Keratinocyte (primary cell): ENCODE data around the gene MYL12B. TPM values are rescaled to one million over a fixed set of nuclear protein-coding genes. Genes with fewer than 3 reads are reported as not detected.

ENCODE experiments used
- DNase-seq: peaks from one replicate; pipeline ENCODE4 v3.0.0-alpha.2; 2011; ENCODE audit warnings: low read depth, missing footprints, low spot score
- FAIRE-seq: peaks from 2 replicates; lab custom pipeline; 2011; peaks lifted over from hg19 to GRCh38; lab: Jason Lieb, UNC
- H2AFZ ChIP-seq: 2 replicates; pipeline ENCODE4 v1.6.0; 2012; ENCODE audit warnings: low read length, control low read depth, inconsistent platforms; ENCODE audit not compliant: control insufficient read depth
- H3K27ac ChIP-seq: 2 replicates; pipeline ENCODE4 v1.5.1; 2011; ENCODE audit warnings: low read length; ENCODE audit not compliant: control insufficient read depth, insufficient read depth
- H3K27me3 ChIP-seq: 3 replicates; pipeline ENCODE4 v1.6.0; 2011; ENCODE audit warnings: low read length; ENCODE audit not compliant: control insufficient read depth, insufficient read depth; ENCODE audit errors: extremely low read depth
- H3K36me3 ChIP-seq, 2 experiments: 2 replicates in 1 of 2; 3 replicates in 1 of 2; pipeline ENCODE4 v1.5.1; 2011; ENCODE audit warnings: low read length in 2 of 2, mild to moderate bottlenecking in 1 of 2; ENCODE audit not compliant: control insufficient read depth in 2 of 2, insufficient read depth in 2 of 2; ENCODE audit errors: extremely low read depth in 1 of 2
- H3K4me1 ChIP-seq: 3 replicates; pipeline ENCODE4 v1.5.1; 2011; ENCODE audit warnings: low read length; ENCODE audit not compliant: control insufficient read depth, insufficient read depth; ENCODE audit errors: extremely low read depth
- H3K4me2 ChIP-seq: 3 replicates; pipeline ENCODE4 v1.6.0; 2011; ENCODE audit warnings: low read depth, low read length; ENCODE audit not compliant: control insufficient read depth, insufficient read depth; ENCODE audit errors: extremely low read depth
- H3K4me3 ChIP-seq, 3 experiments: fragments of 200-600 bp in 1 of 3; sonication (generic) in 1 of 3; 2 replicates in 2 of 3; 3 replicates in 1 of 3; pipeline ENCODE4 v1.5.1; 2011 to 2016; ENCODE audit warnings: low read length in 3 of 3, mild to moderate bottlenecking in 3 of 3, control low read depth in 2 of 3, inconsistent platforms in 1 of 3, low read depth in 1 of 3, mixed read lengths in 1 of 3, mixed run types in 1 of 3, moderate library complexity in 1 of 3; ENCODE audit not compliant: control insufficient read depth in 2 of 3, insufficient read depth in 2 of 3; ENCODE audit errors: extremely low read depth in 1 of 3
- H3K79me2 ChIP-seq: 2 replicates; pipeline ENCODE4 v1.6.0; 2012; ENCODE audit warnings: low read length; ENCODE audit not compliant: control insufficient read depth, insufficient read depth
- H3K9ac ChIP-seq: 3 replicates; pipeline ENCODE4 v1.6.0; 2011; ENCODE audit warnings: low read length; ENCODE audit not compliant: control insufficient read depth, insufficient read depth; ENCODE audit errors: extremely low read depth
- H3K9me1 ChIP-seq: 3 replicates; pipeline ENCODE4 v1.6.0; 2011; ENCODE audit warnings: low read length; ENCODE audit not compliant: control insufficient read depth, insufficient read depth; ENCODE audit errors: extremely low read depth
- H3K9me3 ChIP-seq: 2 replicates; pipeline ENCODE4 v1.5.1; 2012; ENCODE audit warnings: low read depth, low read length; ENCODE audit not compliant: control insufficient read depth
- H4K20me1 ChIP-seq: 3 replicates; pipeline ENCODE4 v1.6.0; 2011; ENCODE audit warnings: low read length; ENCODE audit not compliant: control insufficient read depth, insufficient read depth; ENCODE audit errors: extremely low read depth
- EZH2 ChIP-seq: IDR thresholded peaks from one replicate; pipeline ENCODE4 v1.6.1; 2012; ENCODE audit warnings: inconsistent platforms, mild to moderate bottlenecking, low read length, moderate library complexity
- dilution Hi-C: fragments of 300-500 bp; cut with MboI; formaldehyde crosslinking; loops from one replicate; pipeline ENCODE4 v1.7.0; 2020; ENCODE audit warnings: low sequenced_read_pairs; ENCODE audit not compliant: extremely low pct_ligation_motif_present
- polyA plus RNA-seq, 5 experiments: library from polyadenylated mRNA; depleted of rRNA in 3 of 5; stranded (reverse) in 3 of 5; stranded (forward) in 1 of 5; unstranded in 1 of 5; fragments of >200 nt; gene quantifications; 1 replicate in 1 of 5; 2 replicates in 3 of 5; 3 replicates in 1 of 5; pipeline versions ENCODE4 v1.2.1 to v1.2.3, GENCODE V29; 2011 to 2012; ENCODE audit warnings: missing spikeins in 2 of 5, low read depth in 1 of 5, low replicate concordance in 1 of 5
- TF ChIP-seq, protein P1 (sequence below), 3 experiments: IDR thresholded peaks in 1 of 3; conservative IDR thresholded peaks in 1 of 3; optimal IDR thresholded peaks in 1 of 3; 2 replicates in 2 of 3; 3 replicates in 1 of 3; pipeline versions ENCODE3 to v1.5.1; 2011; ENCODE audit warnings: low read length in 3 of 3, mild to moderate bottlenecking in 3 of 3, moderate library complexity in 2 of 3, control low read depth in 1 of 3, inconsistent platforms in 1 of 3; ENCODE audit not compliant: insufficient read depth in 2 of 3; ENCODE audit errors: extremely low read depth in 1 of 3

MYL12B gene
- polyA plus RNA-seq, 1 donor (not counting 4 experiments of a cell fraction or from before 2014, with no cell fraction given) = 1,224 TPM

DNA sequence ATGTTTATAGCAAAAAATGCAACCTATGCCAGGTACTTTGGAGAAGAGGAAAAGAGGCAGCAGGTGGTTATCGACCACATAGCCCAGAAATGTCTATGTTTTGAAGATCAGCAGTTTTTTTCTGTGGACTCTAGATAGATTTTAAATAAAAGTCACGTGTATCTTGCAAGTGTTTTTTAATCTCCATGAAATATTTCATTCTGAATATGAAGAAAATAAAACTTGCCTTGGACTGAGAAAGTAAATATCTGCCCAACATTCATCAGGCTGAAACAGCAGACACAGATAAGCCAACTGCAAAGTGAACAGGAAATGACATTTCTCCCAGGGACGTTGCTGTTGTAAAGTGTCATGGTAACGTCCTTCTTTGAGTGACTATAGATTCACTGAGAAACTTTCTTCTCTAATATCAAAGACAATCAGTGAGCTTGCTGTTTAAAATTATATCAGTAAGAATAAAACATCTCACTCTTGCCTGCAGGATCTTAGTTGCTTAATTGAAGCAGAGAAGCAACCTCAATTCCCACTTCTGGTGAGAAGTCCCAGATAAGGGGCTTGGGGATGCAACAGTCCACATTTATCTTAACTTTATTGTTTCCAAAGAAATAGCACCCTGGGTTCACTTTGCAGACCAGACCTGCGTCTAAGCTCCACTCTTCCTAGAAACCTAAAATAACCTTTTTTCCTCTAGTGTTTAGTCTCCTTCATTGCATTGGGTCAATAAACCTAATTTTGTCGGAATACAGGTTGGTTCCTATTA, 48.5 kb upstream of the MYL12B start:
- no peaks in the 10 kb centered on the region for H3K79me2 ChIP-seq
- no peak for FAIRE-seq
- no peaks in the 10 kb centered on the region for H3K36me3 ChIP-seq
- H3K27me3 ChIP-seq = no peaks in the 10 kb centered on the region
- no peak overlapping the region for H3K4me3 ChIP-seq
- no peaks in the 10 kb centered on the region for H3K4me1 ChIP-seq
- no peak overlapping the region for H2AFZ ChIP-seq
- no peak overlapping the region for H3K27ac ChIP-seq
- no peak for DNase-seq
- no peaks in the 10 kb centered on the region for H3K9me3 ChIP-seq
- dilution Hi-C loops = no loop called here
- no peak for TF ChIP-seq EZH2
- TF ChIP-seq, protein P1, sequence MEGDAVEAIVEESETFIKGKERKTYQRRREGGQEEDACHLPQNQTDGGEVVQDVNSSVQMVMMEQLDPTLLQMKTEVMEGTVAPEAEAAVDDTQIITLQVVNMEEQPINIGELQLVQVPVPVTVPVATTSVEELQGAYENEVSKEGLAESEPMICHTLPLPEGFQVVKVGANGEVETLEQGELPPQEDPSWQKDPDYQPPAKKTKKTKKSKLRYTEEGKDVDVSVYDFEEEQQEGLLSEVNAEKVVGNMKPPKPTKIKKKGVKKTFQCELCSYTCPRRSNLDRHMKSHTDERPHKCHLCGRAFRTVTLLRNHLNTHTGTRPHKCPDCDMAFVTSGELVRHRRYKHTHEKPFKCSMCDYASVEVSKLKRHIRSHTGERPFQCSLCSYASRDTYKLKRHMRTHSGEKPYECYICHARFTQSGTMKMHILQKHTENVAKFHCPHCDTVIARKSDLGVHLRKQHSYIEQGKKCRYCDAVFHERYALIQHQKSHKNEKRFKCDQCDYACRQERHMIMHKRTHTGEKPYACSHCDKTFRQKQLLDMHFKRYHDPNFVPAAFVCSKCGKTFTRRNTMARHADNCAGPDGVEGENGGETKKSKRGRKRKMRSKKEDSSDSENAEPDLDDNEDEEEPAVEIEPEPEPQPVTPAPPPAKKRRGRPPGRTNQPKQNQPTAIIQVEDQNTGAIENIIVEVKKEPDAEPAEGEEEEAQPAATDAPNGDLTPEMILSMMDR (optimal IDR thresholded peaks at IDR 0.05 in 1 of 3, IDR thresholded peaks at IDR 0.05 in 1 of 3, conservative IDR thresholded peaks at IDR 0.05 in 1 of 3; ENCODE audit: extremely low read depth in 1 of 3, insufficient read depth in 2 of 3, low read length in 3 of 3) = no peak
- H3K4me2 ChIP-seq = no peak overlapping the region
- no peak overlapping the region for H3K9ac ChIP-seq
- no peaks in the 10 kb centered on the region for H3K9me1 ChIP-seq
- H4K20me1 ChIP-seq = no peaks in the 10 kb centered on the region

DNA sequence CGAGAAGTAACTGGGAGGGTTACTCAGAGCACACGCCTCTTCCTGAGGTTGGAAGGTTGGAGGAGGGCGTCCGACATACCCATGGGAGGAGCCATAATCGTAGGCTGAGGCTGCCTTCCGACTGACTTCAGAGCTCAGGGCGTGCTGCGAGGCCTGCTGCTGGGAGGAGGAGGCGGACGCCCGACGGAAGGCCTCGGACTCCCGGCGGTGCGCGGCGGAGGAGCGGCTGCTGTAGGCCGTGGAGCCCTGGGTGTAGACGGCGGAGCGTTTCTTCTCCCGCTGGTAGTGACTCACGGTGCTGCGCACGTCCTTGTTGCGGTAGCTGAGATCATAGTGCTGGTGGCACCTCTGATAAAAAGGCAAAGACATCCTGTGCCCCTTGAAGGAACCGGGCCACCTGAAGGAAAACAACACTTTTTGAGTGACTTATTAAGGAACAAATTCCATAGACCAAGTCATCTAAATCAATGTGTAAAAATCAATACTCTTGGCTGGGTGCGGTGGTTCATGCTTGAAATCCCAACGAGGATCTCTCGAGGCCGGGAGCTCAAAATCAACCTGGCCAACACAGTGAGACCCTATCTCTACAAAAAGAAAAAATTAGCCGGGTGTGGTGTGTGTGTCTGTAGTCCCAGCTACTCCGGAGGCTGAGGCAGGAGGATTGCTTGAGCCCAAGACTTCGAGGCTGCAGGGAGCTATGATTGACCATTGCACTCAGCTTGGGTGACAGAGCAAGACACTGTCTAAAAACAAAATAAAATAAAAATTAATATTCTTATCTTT, 46.9 kb upstream of the MYL12B start:
- Histone ChIP-seq H3K4me1 (no peaks in the 10 kb centered on the region), H3K36me3 (no peaks in the 10 kb centered on the region), H3K4me2 (no peak overlapping the region), H3K9ac (no peak overlapping the region), H3K4me3 (no peak overlapping the region), H2AFZ (no peak overlapping the region), H3K9me3 (no peaks in the 10 kb centered on the region), H3K27me3 (no peaks in the 10 kb centered on the region), H3K79me2 (no peaks in the 10 kb centered on the region), H3K27ac (no peak overlapping the region), H3K9me1 (no peaks in the 10 kb centered on the region), H4K20me1 (no peaks in the 10 kb centered on the region)
- TF ChIP-seq, protein P1 (optimal IDR thresholded peaks at IDR 0.05 in 1 of 3, IDR thresholded peaks at IDR 0.05 in 1 of 3, conservative IDR thresholded peaks at IDR 0.05 in 1 of 3; ENCODE audit: extremely low read depth in 1 of 3, insufficient read depth in 2 of 3, low read length in 3 of 3) = no peak
- TF ChIP-seq EZH2 = no peak
- DNase-seq (no peak), FAIRE-seq (no peak)
- dilution Hi-C loops = no loop called here
